H1 (cell line): ENCODE results near the gene CCDC40. TPM values are rescaled to one million over a fixed set of nuclear protein-coding genes. Genes with fewer than 3 reads are reported as not detected.

ENCODE experiments used
- CTCF ChIA-PET: fragments of 300-600 bp; sonication (Branson Sonifier 250); formaldehyde crosslinking; loops from one replicate; lab custom pipeline; 2021; ENCODE audit not compliant: partially characterized antibody; lab: Charles Lee
- POLR2A ChIA-PET: fragments of 300-600 bp; sonication (Branson Sonifier 250); formaldehyde crosslinking; loops from one replicate; lab custom pipeline; 2021; ENCODE audit warnings: inconsistent platforms; ENCODE audit not compliant: partially characterized antibody; lab: Charles Lee
- DNase-seq, 2 experiments: peaks; one replicate each; pipeline versions ENCODE4 v3.0.0 to v3.0.0-alpha.2; 2010 to 2022; ENCODE audit warnings: low spot score in 2 of 2, low read depth in 1 of 2, mixed read lengths in 1 of 2
- FAIRE-seq: peaks from 2 replicates; lab custom pipeline; 2011; peaks lifted over from hg19 to GRCh38; lab: Jason Lieb, UNC
- H2AFZ ChIP-seq: 2 replicates; pipeline ENCODE4 v1.8.1; 2012; ENCODE audit warnings: low read length, inconsistent platforms
- H2AK5ac ChIP-seq: 2 replicates; pipeline ENCODE4 v1.6.1; 2013; ENCODE audit warnings: low read depth, low read length
- H2BK120ac ChIP-seq: replicated peaks from 2 replicates; pipeline ENCODE3; 2013; ENCODE audit warnings: low read depth, low read length, inconsistent platforms
- H2BK12ac ChIP-seq: 2 replicates; pipeline ENCODE4 v1.6.1; 2013; ENCODE audit warnings: low read depth, low read length
- H2BK15ac ChIP-seq: 2 replicates; pipeline ENCODE4 v1.6.1; 2013; ENCODE audit warnings: low read length
- H2BK20ac ChIP-seq: 2 replicates; pipeline ENCODE4 v1.6.1; 2013; ENCODE audit warnings: low read length
- H2BK5ac ChIP-seq: 2 replicates; pipeline ENCODE4 v1.6.1; 2013; ENCODE audit warnings: low read depth, low read length
- H3K14ac ChIP-seq: 2 replicates; pipeline ENCODE4 v1.6.1; 2013; ENCODE audit warnings: inconsistent platforms; ENCODE audit not compliant: insufficient read length
- H3K18ac ChIP-seq: 2 replicates; pipeline ENCODE4 v1.6.1; 2013; ENCODE audit warnings: low read length; ENCODE audit errors: extremely low read depth
- H3K23ac ChIP-seq: 2 replicates; pipeline ENCODE4 v1.6.1; 2013; ENCODE audit warnings: inconsistent platforms; ENCODE audit not compliant: insufficient read length
- H3K23me2 ChIP-seq: 2 replicates; pipeline ENCODE4 v1.6.1; 2013; ENCODE audit warnings: low read depth, low read length
- H3K27ac ChIP-seq: 2 replicates; pipeline ENCODE4 v1.6.1; 2011; ENCODE audit warnings: low read depth, low read length, inconsistent platforms
- H3K27me3 ChIP-seq, 4 experiments: replicated peaks in 1 of 4; 1 replicate in 1 of 4; 2 replicates in 3 of 4; pipeline versions ENCODE4 v1.6.1 to v1.8.1; 2011 to 2013; ENCODE audit warnings: low read length in 3 of 4, mild to moderate bottlenecking in 3 of 4, inconsistent platforms in 2 of 4, mixed read lengths in 2 of 4, moderate library complexity in 1 of 4; ENCODE audit not compliant: control insufficient read depth in 3 of 4, insufficient read depth in 3 of 4; ENCODE audit errors: extremely low read depth in 1 of 4
- H3K36me3 ChIP-seq, 4 experiments: 2 replicates each; pipeline versions ENCODE4 v1.6.1 to v1.8.1; 2011 to 2013; ENCODE audit warnings: mild to moderate bottlenecking in 4 of 4, low read length in 3 of 4, moderate library complexity in 2 of 4, control low read depth in 1 of 4, inconsistent platforms in 1 of 4; ENCODE audit not compliant: insufficient read depth in 4 of 4, control insufficient read depth in 2 of 4
- H3K4ac ChIP-seq: replicated peaks from 2 replicates; pipeline ENCODE3; 2013; ENCODE audit warnings: low read length, low read depth, mixed read lengths, inconsistent platforms; ENCODE audit not compliant: insufficient read length
- H3K4me1 ChIP-seq, 4 experiments: replicated peaks in 1 of 4; 1 replicate in 1 of 4; 2 replicates in 3 of 4; pipeline versions ENCODE4 v1.6.1 to v1.8.1; 2011 to 2013; ENCODE audit warnings: low read length in 3 of 4, inconsistent platforms in 2 of 4, mixed read lengths in 1 of 4; ENCODE audit not compliant: insufficient read depth in 4 of 4, control insufficient read depth in 3 of 4
- H3K4me2 ChIP-seq, 2 experiments: 2 replicates each; pipeline versions ENCODE4 v1.6.1 to v1.8.1; 2011 to 2013; ENCODE audit warnings: low read depth in 2 of 2, low read length in 2 of 2, control low read depth in 1 of 2, inconsistent platforms in 1 of 2, mild to moderate bottlenecking in 1 of 2; ENCODE audit not compliant: insufficient read depth in 1 of 2
- H3K4me3 ChIP-seq, 4 experiments: fragments of 200-600, 300-600 bp in 1 of 4; sonication (generic), shearing (Covaris generic), sonication (Bioruptor Twin) in 1 of 4; 2 replicates each; pipeline versions ENCODE4 v1.5.1 to v1.8.1; 2011 to 2016; ENCODE audit warnings: low read length in 4 of 4, low read depth in 3 of 4, control low read depth in 2 of 4, inconsistent platforms in 2 of 4, mild to moderate bottlenecking in 2 of 4, mixed read lengths in 1 of 4, moderate library complexity in 1 of 4; ENCODE audit not compliant: insufficient read depth in 2 of 4; ENCODE audit errors: extremely low read depth in 1 of 4
- H3K56ac ChIP-seq: replicated peaks from 2 replicates; pipeline ENCODE3; 2013; ENCODE audit warnings: low read depth, mild to moderate bottlenecking, mixed read lengths, low read length, inconsistent platforms; ENCODE audit not compliant: insufficient read length
- H3K79me1 ChIP-seq: 2 replicates; pipeline ENCODE4 v1.6.1; 2013; ENCODE audit warnings: low read depth, low read length, control low read depth
- H3K79me2 ChIP-seq, 2 experiments: 2 replicates each; pipeline versions ENCODE4 v1.6.1 to v1.8.1; 2012 to 2013; ENCODE audit warnings: low read length in 2 of 2, mild to moderate bottlenecking in 2 of 2, inconsistent platforms in 1 of 2; ENCODE audit not compliant: insufficient read depth in 2 of 2, control insufficient read depth in 1 of 2
- H3K9ac ChIP-seq, 4 experiments: replicated peaks in 1 of 4; 1 replicate in 1 of 4; 2 replicates in 3 of 4; pipeline versions ENCODE4 v1.6.1 to v1.8.1; 2011 to 2013; ENCODE audit warnings: low read depth in 3 of 4, low read length in 3 of 4, control low read depth in 2 of 4, mild to moderate bottlenecking in 2 of 4, moderate library complexity in 2 of 4, inconsistent platforms in 1 of 4; ENCODE audit errors: extremely low read depth in 1 of 4
- H3K9me3 ChIP-seq, 2 experiments: 2 replicates each; pipeline versions ENCODE4 v1.6.1 to v1.8.1; 2012 to 2013; ENCODE audit warnings: mild to moderate bottlenecking in 2 of 2, moderate library complexity in 2 of 2, control low read depth in 1 of 2, inconsistent platforms in 1 of 2, low read depth in 1 of 2, low read length in 1 of 2, mixed read lengths in 1 of 2; ENCODE audit not compliant: insufficient read depth in 2 of 2
- H4K20me1 ChIP-seq, 2 experiments: replicated peaks in 1 of 2; 2 replicates each; pipeline versions ENCODE3 to v1.8.1; 2011 to 2013; ENCODE audit warnings: inconsistent platforms in 2 of 2, low read length in 2 of 2, mild to moderate bottlenecking in 1 of 2; ENCODE audit not compliant: insufficient read depth in 2 of 2, control insufficient read depth in 1 of 2
- H4K5ac ChIP-seq: 2 replicates; pipeline ENCODE4 v1.6.1; 2013; ENCODE audit warnings: low read length, low read depth, mixed read lengths, inconsistent platforms; ENCODE audit not compliant: insufficient read length
- H4K8ac ChIP-seq: 2 replicates; pipeline ENCODE4 v1.8.0; 2013; ENCODE audit warnings: mild to moderate bottlenecking, moderate library complexity, low read length, inconsistent platforms; ENCODE audit not compliant: insufficient read depth; ENCODE audit errors: extremely low read depth
- H4K91ac ChIP-seq: replicated peaks from 2 replicates; pipeline ENCODE3; 2013; ENCODE audit warnings: low read length, mixed read lengths, inconsistent platforms; ENCODE audit not compliant: insufficient read length
- BCL11A ChIP-seq, 2 experiments: IDR thresholded peaks; one replicate each; pipeline ENCODE4 v1.6.1; 2011; ENCODE audit warnings: low read depth in 2 of 2, low read length in 2 of 2, mild to moderate bottlenecking in 2 of 2
- CHD2 ChIP-seq: IDR thresholded peaks from 2 replicates; pipeline ENCODE4 v1.6.1; 2012; ENCODE audit warnings: low read length, improper control_type of control experiment
- CREB1 ChIP-seq: IDR thresholded peaks from 2 replicates; pipeline ENCODE4 v1.6.1; 2012; ENCODE audit warnings: inconsistent platforms
- HDAC6 ChIP-seq: IDR thresholded peaks from one replicate; pipeline ENCODE4 v1.7.1; 2012; ENCODE audit warnings: low read depth, mild to moderate bottlenecking, inconsistent platforms, low read length, moderate library complexity
- JUN ChIP-seq: IDR thresholded peaks from 2 replicates; pipeline ENCODE4 v1.6.1; 2011; ENCODE audit warnings: low read depth, mild to moderate bottlenecking, improper control_type of control experiment, low read length
- KDM5A ChIP-seq: fragments of 200-600 bp; IDR thresholded peaks from 2 replicates; pipeline ENCODE4 v1.7.1; 2012; ENCODE audit warnings: mild to moderate bottlenecking, low read length, inconsistent platforms, mixed read lengths
- MAX ChIP-seq: IDR thresholded peaks from 2 replicates; pipeline ENCODE4 v1.6.1; 2012; ENCODE audit warnings: inconsistent platforms
- RAD21 ChIP-seq, 2 experiments: IDR thresholded peaks in 1 of 2; conservative IDR thresholded peaks in 1 of 2; 2 replicates each; pipeline ENCODE4 v1.6.1; 2011; ENCODE audit warnings: low read depth in 2 of 2, low read length in 2 of 2, improper control_type of control experiment in 1 of 2, inconsistent platforms in 1 of 2, mild to moderate bottlenecking in 1 of 2, moderate library complexity in 1 of 2
- RFX5 ChIP-seq: IDR thresholded peaks from 2 replicates; pipeline ENCODE4 v1.6.1; 2011; ENCODE audit warnings: low read depth, low read length, improper control_type of control experiment, borderline replicate concordance
- RNF2 ChIP-seq: fragments of 200-900, 300-1000 bp; sonication (generic); IDR thresholded peaks from 2 replicates; pipeline ENCODE4 v1.7.1; 2016; ENCODE audit warnings: borderline replicate concordance, low read depth, mild to moderate bottlenecking, antibody characterized with exemption, low read length; ENCODE audit not compliant: poor library complexity, severe bottlenecking; ENCODE audit errors: missing control alignments
- TEAD4 ChIP-seq: IDR thresholded peaks from 2 replicates; pipeline ENCODE4 v1.6.1; 2012; ENCODE audit warnings: low read depth, low read length, inconsistent platforms, mixed read lengths
- whole genome bisulfite sequencing, 2 experiments: shearing (Covaris generic) in 1 of 2; methylation state at CpG; one replicate each; pipeline versions ENCODE4 v1.1.6 to v1.1.7; 2013 to 2015; ENCODE audit warnings: low lambda C conversion rate in 2 of 2, mixed read lengths in 2 of 2, inconsistent platforms in 1 of 2, low coverage in 1 of 2, missing lambda C conversion rate in 1 of 2; ENCODE audit not compliant: insufficient replicate concordance in 2 of 2, insufficient coverage in 1 of 2, insufficient read length in 1 of 2; ENCODE audit errors: extremely low coverage in 1 of 2, missing lambda C conversion rate in 1 of 2; 5-methylcytosine and 5-hydroxymethylcytosine counted together
- polyA plus RNA-seq, 7 experiments: library from polyadenylated mRNA; depleted of rRNA in 3 of 7; stranded (reverse) in 5 of 7; unstranded in 2 of 7; fragments of >200 nt in 5 of 7; fragments of 200-250 nt in 2 of 7; gene quantifications; 1 replicate in 5 of 7; 2 replicates in 1 of 7; 4 replicates in 1 of 7; pipeline versions ENCODE4 v1.2.1 to v1.2.3, GENCODE V29; 2011 to 2013; ENCODE audit warnings: missing spikeins in 2 of 7, mixed read lengths in 2 of 7
- total RNA-seq: library from RNA; stranded (reverse); fragmentation: NEBNext Ultra II Directional; extraction: Animal tissue kit (Norgen Biotek cat#: 25700); gene quantifications from 2 replicates; pipeline ENCODE4 v1.2.1, GENCODE V29; 2021
- TF ChIP-seq, protein P1 (sequence below): IDR thresholded peaks from 2 replicates; pipeline ENCODE4 v1.6.1; 2012; ENCODE audit warnings: low read length, inconsistent platforms

The CCDC40 gene
- total and polyA plus RNA-seq, 2 of the 8 experiments (the other 6 are each of a cell fraction or from before 2014, with no cell fraction given): 4.1 to 11.5 TPM

- H2BK15ac ChIP-seq: no peak overlapping the region
- no peak overlapping the region for H3K9ac ChIP-seq
- H4K5ac ChIP-seq: no peak overlapping the region
- H3K4me3 ChIP-seq: no peak overlapping the region
- H3K79me1 ChIP-seq: 0 out of 2 replicates have a peak, but pooled peaks cover 2% of the 10 kb centered on the region
- 98% methylated on average over 7 of the region's 7 CpGs; no CpG with 5 or more reads in 1 of the 2 experiments for WGBS, 2 experiments
- H3K23me2 ChIP-seq: no peaks in the 10 kb centered on the region
- H2BK120ac ChIP-seq: no peak overlapping the region
- no peak overlapping the region for H3K4ac ChIP-seq
- no peaks in the 10 kb centered on the region for H3K36me3 ChIP-seq
- no peak overlapping the region for H2BK12ac ChIP-seq
- H3K56ac ChIP-seq: no peak overlapping the region
- ChIA-PET CTCF (interaction anchor here (1.2 to 3.0 kb wide), 2 partner anchors 9 to 13 kb away, joined by 4 to 17 read pairs; partner anchors contain the start of gene GAA), POLR2A (interaction anchor here (1.3 to 2.1 kb wide), 3 partner anchors 10 to 27 kb away, joined by 3 to 12 read pairs (median 6); no protein-coding TSS in a partner anchor)
- no peaks in the 10 kb centered on the region for H3K9me3 ChIP-seq
- no peak overlapping the region for H3K18ac ChIP-seq
- DNase-seq: no peak
- H2BK5ac ChIP-seq: no peak overlapping the region
- H2AFZ ChIP-seq: no peak overlapping the region
- H4K8ac ChIP-seq: no peak overlapping the region
- H4K20me1 ChIP-seq: no peaks in the 10 kb centered on the region
- no peaks in the 10 kb centered on the region for H3K27me3 ChIP-seq
- H3K79me2 ChIP-seq: no peaks in the 10 kb centered on the region
- no peak overlapping the region for H3K14ac ChIP-seq
- H2AK5ac ChIP-seq: no peak overlapping the region
- FAIRE-seq: no peak
- no peak overlapping the region for H3K27ac ChIP-seq
- no peak overlapping the region for H4K91ac ChIP-seq
- H3K4me2 ChIP-seq: no peak overlapping the region
- no peak overlapping the region for H2BK20ac ChIP-seq
- H3K4me1 ChIP-seq: peaks cover 0 to 11% (median 8%) of the 10 kb centered on the region in 4 experiments; a peak in 4 of 7 replicates
- H3K23ac ChIP-seq: no peak overlapping the region
- TF ChIP-seq MAX (no peak), HDAC6 (no peak), RFX5 (no peak), TEAD4 (no peak), BCL11A (IDR thresholded peaks at IDR 0.05; ENCODE audit: low read depth in 2 of 2, low read length in 2 of 2) (no peak), KDM5A (no peak), RAD21 (IDR thresholded peaks at IDR 0.05 in 1 of 2, conservative IDR thresholded peaks at IDR 0.05 in 1 of 2; ENCODE audit: low read depth in 2 of 2, low read length in 2 of 2) (no peak), RNF2 (no peak), CREB1 (no peak), CHD2 (no peak), JUN (no peak)
- TF ChIP-seq, protein P1, sequence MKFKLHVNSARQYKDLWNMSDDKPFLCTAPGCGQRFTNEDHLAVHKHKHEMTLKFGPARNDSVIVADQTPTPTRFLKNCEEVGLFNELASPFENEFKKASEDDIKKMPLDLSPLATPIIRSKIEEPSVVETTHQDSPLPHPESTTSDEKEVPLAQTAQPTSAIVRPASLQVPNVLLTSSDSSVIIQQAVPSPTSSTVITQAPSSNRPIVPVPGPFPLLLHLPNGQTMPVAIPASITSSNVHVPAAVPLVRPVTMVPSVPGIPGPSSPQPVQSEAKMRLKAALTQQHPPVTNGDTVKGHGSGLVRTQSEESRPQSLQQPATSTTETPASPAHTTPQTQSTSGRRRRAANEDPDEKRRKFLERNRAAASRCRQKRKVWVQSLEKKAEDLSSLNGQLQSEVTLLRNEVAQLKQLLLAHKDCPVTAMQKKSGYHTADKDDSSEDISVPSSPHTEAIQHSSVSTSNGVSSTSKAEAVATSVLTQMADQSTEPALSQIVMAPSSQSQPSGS: no peak
These were observed 78.3 kb downstream of the CCDC40 start for GRCh38 chr17:80114758-80115157.
